Breast epithelium (tissue), 3 donors: ENCODE measurements around the gene RELB.

Source experiments
- POLR2AphosphoS5 ChIP-seq, 3 donors: sonication (generic); formaldehyde crosslinking; IDR thresholded peaks; one replicate each; pipeline ENCODE4 v1.6.1; 2017; ENCODE audit warnings: antibody characterized with exemption in 3 of 3
- TF ChIP-seq, protein P1 (sequence below), 3 donors: fragments of 450-650 bp; IDR thresholded peaks; one replicate each; pipeline ENCODE4 v1.5.1; 2016 to 2017; ENCODE audit warnings: antibody characterized with exemption in 3 of 3, mild to moderate bottlenecking in 3 of 3, moderate library complexity in 3 of 3

- TF ChIP-seq, protein P1, sequence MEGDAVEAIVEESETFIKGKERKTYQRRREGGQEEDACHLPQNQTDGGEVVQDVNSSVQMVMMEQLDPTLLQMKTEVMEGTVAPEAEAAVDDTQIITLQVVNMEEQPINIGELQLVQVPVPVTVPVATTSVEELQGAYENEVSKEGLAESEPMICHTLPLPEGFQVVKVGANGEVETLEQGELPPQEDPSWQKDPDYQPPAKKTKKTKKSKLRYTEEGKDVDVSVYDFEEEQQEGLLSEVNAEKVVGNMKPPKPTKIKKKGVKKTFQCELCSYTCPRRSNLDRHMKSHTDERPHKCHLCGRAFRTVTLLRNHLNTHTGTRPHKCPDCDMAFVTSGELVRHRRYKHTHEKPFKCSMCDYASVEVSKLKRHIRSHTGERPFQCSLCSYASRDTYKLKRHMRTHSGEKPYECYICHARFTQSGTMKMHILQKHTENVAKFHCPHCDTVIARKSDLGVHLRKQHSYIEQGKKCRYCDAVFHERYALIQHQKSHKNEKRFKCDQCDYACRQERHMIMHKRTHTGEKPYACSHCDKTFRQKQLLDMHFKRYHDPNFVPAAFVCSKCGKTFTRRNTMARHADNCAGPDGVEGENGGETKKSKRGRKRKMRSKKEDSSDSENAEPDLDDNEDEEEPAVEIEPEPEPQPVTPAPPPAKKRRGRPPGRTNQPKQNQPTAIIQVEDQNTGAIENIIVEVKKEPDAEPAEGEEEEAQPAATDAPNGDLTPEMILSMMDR (IDR thresholded peaks at IDR 0.05), result no peak
- no peak for TF ChIP-seq POLR2AphosphoS5 (IDR thresholded peaks at IDR 0.05)
Measured at GRCh38 chr19:45041125-45041524, 39.9 kb downstream of the RELB start.
